ENCODE measurements around the gene PAM.
"Not testable (repeated sequence)": the region's sequence is repeated elsewhere in the genome, so short reads cannot be mapped to it uniquely, and the experiment has no call there.

PAM gene

GRCh38 chr5:102737805-102738469 lies 17.2 kb upstream of the PAM start:
- H3K4me1 ChIP-seq (ENCODE audit: insufficient read depth, insufficient read length), result no peaks in the 10 kb centered on the region
- no peaks in the 10 kb centered on the region for H3K27me3 ChIP-seq (ENCODE audit: insufficient read depth, insufficient read length)
- no peaks in the 10 kb centered on the region for H3K36me3 ChIP-seq (ENCODE audit: insufficient read depth, insufficient read length, low read length)
- H3K9me3 ChIP-seq (ENCODE audit: insufficient read depth, low read length), result no peaks in the 10 kb centered on the region
- TF ChIP-seq YY1 (IDR thresholded peaks at IDR 0.05; ENCODE audit: insufficient read depth, insufficient read length) (no peak), SUZ12 (IDR thresholded peaks at IDR 0.05; ENCODE audit: extremely low read depth, insufficient read depth, insufficient read length) (no peak), ZNF274 (IDR thresholded peaks at IDR 0.05; ENCODE audit: low read depth, low read length) (no peak)
- no peak overlapping the region for H3K9ac ChIP-seq (ENCODE audit: insufficient read length, low read depth)
- DNase-seq (ENCODE audit: low read depth, low spot score), result no peak
- H3K4me3 ChIP-seq (ENCODE audit: insufficient read length, low read depth), result no peak overlapping the region

GRCh38 chr5:102740515-102740914 lies 14.6 kb upstream of the PAM start:
- no peaks in the 10 kb centered on the region for H3K4me1 ChIP-seq (ENCODE audit: insufficient read depth, insufficient read length)
- TF ChIP-seq ZNF274 (IDR thresholded peaks at IDR 0.05; ENCODE audit: low read depth, low read length), result no peak
- no peak overlapping the region for H3K9ac ChIP-seq (ENCODE audit: insufficient read length, low read depth)
- H3K4me3 ChIP-seq (ENCODE audit: insufficient read length, low read depth), result no peak overlapping the region
- H3K36me3 ChIP-seq (ENCODE audit: insufficient read depth, insufficient read length, low read length), result no peaks in the 10 kb centered on the region
- DNase-seq (ENCODE audit: low read depth, low spot score), result no peak
- no peaks in the 10 kb centered on the region for H3K9me3 ChIP-seq (ENCODE audit: insufficient read depth, low read length)
- H3K27me3 ChIP-seq (ENCODE audit: insufficient read depth, insufficient read length), result no peaks in the 10 kb centered on the region

- Histone ChIP-seq H3K27me3 (ENCODE audit: insufficient read depth, insufficient read length) (no peaks in the 10 kb centered on the region), H3K4me1 (ENCODE audit: insufficient read depth, insufficient read length) (no peaks in the 10 kb centered on the region), H3K36me3 (ENCODE audit: insufficient read depth, insufficient read length, low read length) (no peaks in the 10 kb centered on the region), H3K9ac (ENCODE audit: insufficient read length, low read depth) (no peak overlapping the region), H3K9me3 (ENCODE audit: insufficient read depth, low read length) (no peaks in the 10 kb centered on the region), H3K4me3 (ENCODE audit: insufficient read length, low read depth) (no peak overlapping the region)
- DNase-seq (ENCODE audit: low read depth, low spot score), result no peak
- TF ChIP-seq YY1 (IDR thresholded peaks at IDR 0.05; ENCODE audit: insufficient read depth, insufficient read length), result no peak
- TF ChIP-seq ZNF274 (IDR thresholded peaks at IDR 0.05; ENCODE audit: low read depth, low read length), result no peak
Observed at GRCh38 chr5:102742215-102742614, 12.9 kb upstream of the PAM start.

- no peaks in the 10 kb centered on the region for H3K9me3 ChIP-seq (ENCODE audit: insufficient read depth, low read length)
- no peak for DNase-seq (ENCODE audit: low read depth, low spot score)
Observed at GRCh38 chr5:102743900-102744299, 11.2 kb upstream of the PAM start.

GRCh38 chr5:102747386-102748166 lies 7.5 kb upstream of the PAM start:
- H3K9ac ChIP-seq (ENCODE audit: insufficient read length, low read depth), result no peak overlapping the region
- H3K4me3 ChIP-seq (ENCODE audit: insufficient read length, low read depth), result no peak overlapping the region
- H3K27me3 ChIP-seq (ENCODE audit: insufficient read depth, insufficient read length), result no peaks in the 10 kb centered on the region
- H3K36me3 ChIP-seq (ENCODE audit: insufficient read depth, insufficient read length, low read length), result no peaks in the 10 kb centered on the region
- no peaks in the 10 kb centered on the region for H3K4me1 ChIP-seq (ENCODE audit: insufficient read depth, insufficient read length)
- H3K9me3 ChIP-seq (ENCODE audit: insufficient read depth, low read length), result no peaks in the 10 kb centered on the region
- no peak for DNase-seq (ENCODE audit: low read depth, low spot score)
- TF ChIP-seq YY1 (IDR thresholded peaks at IDR 0.05; ENCODE audit: insufficient read depth, insufficient read length), result no peak
- TF ChIP-seq SUZ12 (IDR thresholded peaks at IDR 0.05; ENCODE audit: extremely low read depth, insufficient read depth, insufficient read length), result no peak
- no peak for TF ChIP-seq ZNF274 (IDR thresholded peaks at IDR 0.05; ENCODE audit: low read depth, low read length)

More at GRCh38 chr5:102743900-102744299, 11.2 kb upstream of the PAM start:
- Histone ChIP-seq H3K36me3 (ENCODE audit: insufficient read depth, insufficient read length, low read length) (no peaks in the 10 kb centered on the region), H3K4me3 (ENCODE audit: insufficient read length, low read depth) (no peak overlapping the region), H3K4me1 (ENCODE audit: insufficient read depth, insufficient read length) (no peaks in the 10 kb centered on the region), H3K9ac (ENCODE audit: insufficient read length, low read depth) (no peak overlapping the region), H3K27me3 (ENCODE audit: insufficient read depth, insufficient read length) (no peaks in the 10 kb centered on the region)
- TF ChIP-seq ZNF274 (IDR thresholded peaks at IDR 0.05; ENCODE audit: low read depth, low read length), result no peak
- TF ChIP-seq YY1 (IDR thresholded peaks at IDR 0.05; ENCODE audit: insufficient read depth, insufficient read length), result no peak
- TF ChIP-seq SUZ12 (IDR thresholded peaks at IDR 0.05; ENCODE audit: extremely low read depth, insufficient read depth, insufficient read length), result no peak

- TF ChIP-seq SUZ12 (IDR thresholded peaks at IDR 0.05; ENCODE audit: extremely low read depth, insufficient read depth, insufficient read length) (no peak), ZNF274 (IDR thresholded peaks at IDR 0.05; ENCODE audit: low read depth, low read length) (no peak), YY1 (IDR thresholded peaks at IDR 0.05; ENCODE audit: insufficient read depth, insufficient read length) (no peak)
- Histone ChIP-seq H3K9me3 (ENCODE audit: insufficient read depth, low read length) (no peaks in the 10 kb centered on the region), H3K27me3 (ENCODE audit: insufficient read depth, insufficient read length) (peaks cover 16% of the 10 kb centered on the region), H3K4me1 (ENCODE audit: insufficient read depth, insufficient read length) (peaks cover 4% of the 10 kb centered on the region), H3K4me3 (ENCODE audit: insufficient read length, low read depth) (no peak overlapping the region), H3K9ac (ENCODE audit: insufficient read length, low read depth) (no peak overlapping the region), H3K36me3 (ENCODE audit: insufficient read depth, insufficient read length, low read length) (no peaks in the 10 kb centered on the region)
- DNase-seq (ENCODE audit: low read depth, low spot score), result no peak
Observed at GRCh38 chr5:102749416-102750030, 5.6 kb upstream of the PAM start.

GRCh38 chr5:102750151-102750834 lies 4.8 kb upstream of the PAM start:
- H3K9me3 ChIP-seq (ENCODE audit: insufficient read depth, low read length), result no peaks in the 10 kb centered on the region
- no peak overlapping the region for H3K4me3 ChIP-seq (ENCODE audit: insufficient read length, low read depth)
- TF ChIP-seq ZNF274 (IDR thresholded peaks at IDR 0.05; ENCODE audit: low read depth, low read length), result no peak
- TF ChIP-seq SUZ12 (IDR thresholded peaks at IDR 0.05; ENCODE audit: extremely low read depth, insufficient read depth, insufficient read length), result no peak
- no peak for TF ChIP-seq YY1 (IDR thresholded peaks at IDR 0.05; ENCODE audit: insufficient read depth, insufficient read length)
- peaks cover 4% of the 10 kb centered on the region for H3K4me1 ChIP-seq (ENCODE audit: insufficient read depth, insufficient read length)
- no peak overlapping the region for H3K9ac ChIP-seq (ENCODE audit: insufficient read length, low read depth)
- DNase-seq (ENCODE audit: low read depth, low spot score), result no peak
- peaks cover 19% of the 10 kb centered on the region for H3K27me3 ChIP-seq (ENCODE audit: insufficient read depth, insufficient read length)
- H3K36me3 ChIP-seq (ENCODE audit: insufficient read depth, insufficient read length, low read length), result no peaks in the 10 kb centered on the region

GRCh38 chr5:102751903-102752376 lies 3.2 kb upstream of the PAM start:
- not testable (repeated sequence) for DNase-seq (ENCODE audit: low read depth, low spot score); H3K9ac ChIP-seq (ENCODE audit: insufficient read length, low read depth); H3K9me3 ChIP-seq (ENCODE audit: insufficient read depth, low read length); H3K4me3 ChIP-seq (ENCODE audit: insufficient read length, low read depth); H3K4me1 ChIP-seq (ENCODE audit: insufficient read depth, insufficient read length); H3K36me3 ChIP-seq (ENCODE audit: insufficient read depth, insufficient read length, low read length)
- H3K27me3 ChIP-seq (ENCODE audit: insufficient read depth, insufficient read length), result peaks cover 34% of the 10 kb centered on the region
